HL-60/S4 (cell line): ENCODE measurements around the gene CYBC1.
"Not testable (repeated sequence)": the region's sequence is repeated elsewhere in the genome, so short reads cannot be mapped to it uniquely, and the experiment has no call there.

ENCODE experiments used
- in situ Hi-C: fragments of 300-500 bp; cut with MboI; formaldehyde crosslinking; loops from 2 replicates; pipeline ENCODE4 v1.14.3; 2022; ENCODE audit warnings: low sequenced_read_pairs

The CYBC1 gene

GRCh38 chr17:82479602-82480001 lies 29.1 kb upstream of the CYBC1 start:
- in situ Hi-C loops, result no loop called here

- in situ Hi-C loops, result no loop called here
Observed at GRCh38 chr17:82477934-82478333, 27.4 kb upstream of the CYBC1 start.

GRCh38 chr17:82475458-82475857 lies 24.9 kb upstream of the CYBC1 start:
- in situ Hi-C loops, result no loop called here

GRCh38 chr17:82474223-82475010 lies 23.9 kb upstream of the CYBC1 start:
- in situ Hi-C loops, result no loop called here

GRCh38 chr17:82470065-82470464 lies 19.5 kb upstream of the CYBC1 start:
- in situ Hi-C loops, result no loop called here

- in situ Hi-C loops, result no loop called here
Observed at GRCh38 chr17:82468692-82469091, 18.1 kb upstream of the CYBC1 start.

- in situ Hi-C loops, result no loop called here
Observed at GRCh38 chr17:82465023-82465603, 14.6 kb upstream of the CYBC1 start.

- in situ Hi-C loops, result no loop called here
Observed at GRCh38 chr17:82464567-82464929, 14.0 kb upstream of the CYBC1 start.

GRCh38 chr17:82463925-82464566 lies 13.5 kb upstream of the CYBC1 start:
- in situ Hi-C loops, result no loop called here

GRCh38 chr17:82463391-82463790 lies 12.8 kb upstream of the CYBC1 start:
- in situ Hi-C loops, result no loop called here

GRCh38 chr17:82461827-82462524 lies 11.4 kb upstream of the CYBC1 start:
- in situ Hi-C loops, result no loop called here

GRCh38 chr17:82459936-82460335 lies 9.4 kb upstream of the CYBC1 start:
- in situ Hi-C loops, result not testable (repeated sequence)

GRCh38 chr17:82458885-82459424 lies 8.4 kb upstream of the CYBC1 start:
- in situ Hi-C loops, result no loop called here

GRCh38 chr17:82458179-82458884 lies 7.8 kb upstream of the CYBC1 start, which contains the start of gene NARF:
Gene NARF (plus strand): TSS chr17:82458741. CDS start chr17:82458804, 63 bp downstream.
- in situ Hi-C loops, result no loop called here

- in situ Hi-C loops, result no loop called here
Observed at GRCh38 chr17:82457929-82458178, 7.3 kb upstream of the CYBC1 start.

GRCh38 chr17:82457073-82457928 lies 6.7 kb upstream of the CYBC1 start:
- in situ Hi-C loops, result no loop called here

GRCh38 chr17:82453706-82454105 lies 3.2 kb upstream of the CYBC1 start:
- in situ Hi-C loops, result not testable (repeated sequence)

GRCh38 chr17:82453151-82453550 lies 2.6 kb upstream of the CYBC1 start:
- in situ Hi-C loops, result not testable (repeated sequence)

GRCh38 chr17:82452162-82452561 lies 1.6 kb upstream of the CYBC1 start:
- in situ Hi-C loops, result no loop called here

GRCh38 chr17:82449883-82450356 lies 632 bp downstream of the CYBC1 start:
- in situ Hi-C loops, result no loop called here
